Measurements from ENCODE around the gene UPF1.

Gene UPF1

DNA sequence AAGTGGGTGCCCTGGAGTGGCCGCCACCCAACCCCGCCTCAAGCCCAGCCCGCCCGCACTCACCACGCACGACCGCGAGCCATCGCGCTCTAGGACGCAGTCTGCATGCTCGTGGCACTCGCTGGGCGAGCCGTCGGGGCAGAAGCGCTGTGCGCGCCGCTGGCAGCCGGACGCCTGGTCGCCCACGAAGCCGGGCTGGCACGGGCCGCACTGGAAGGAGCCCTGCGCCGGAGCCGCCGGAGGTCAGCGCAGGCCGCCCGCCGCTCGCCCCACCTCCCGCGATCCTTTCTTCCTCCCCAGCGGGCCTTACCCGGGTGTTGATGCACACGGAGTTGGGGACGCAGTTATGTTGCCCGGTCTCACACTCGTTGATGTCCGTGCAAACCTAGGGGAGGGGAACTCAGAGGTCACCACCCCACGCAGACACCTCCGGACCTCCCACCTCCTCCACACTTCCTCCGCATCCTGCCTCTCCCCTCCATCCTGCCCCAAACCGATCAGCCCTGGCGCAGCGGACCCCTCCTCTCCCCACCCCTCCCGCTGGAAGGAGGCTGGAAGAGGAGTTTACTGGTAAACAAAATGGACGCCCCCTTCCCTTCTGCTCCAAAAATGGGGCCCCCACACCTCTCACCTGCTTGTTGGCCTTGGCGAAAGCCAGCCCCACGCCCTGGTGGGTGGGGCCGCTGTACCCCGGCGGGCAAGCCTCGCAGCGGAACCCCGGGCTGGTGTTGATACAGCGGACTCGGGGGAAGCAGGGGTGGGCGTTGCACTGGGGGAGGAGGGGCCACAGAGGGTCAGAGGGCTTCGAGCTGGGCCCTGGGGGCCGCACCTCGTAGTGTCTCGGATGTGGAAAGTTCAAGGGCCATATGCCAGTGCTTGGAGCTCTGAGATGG is 43.0 kb upstream of the UPF1 start:
- Histone ChIP-seq H4K5ac (ENCODE audit: low read length) (no peak overlapping the region), H3K4me1 (ENCODE audit: control insufficient read depth, low read depth, low read length) (peaks cover 2% of the 10 kb centered on the region), H3K18ac (ENCODE audit: low read length) (no peak overlapping the region), H3K56ac (ENCODE audit: low read length) (no peak overlapping the region), H2BK120ac (ENCODE audit: low read depth, low read length) (no peak overlapping the region), H3K4ac (ENCODE audit: low read depth, low read length) (no peak overlapping the region), H2BK5ac (ENCODE audit: low read length) (no peak overlapping the region), H3K23ac (ENCODE audit: low read length) (no peak overlapping the region), H3K9ac (ENCODE audit: low read length) (no peak overlapping the region), H3K4me2 (ENCODE audit: low read length) (no peak overlapping the region), H3K79me2 (ENCODE audit: control insufficient read depth, insufficient read depth, low read length) (no peaks in the 10 kb centered on the region), H3K36me3 (ENCODE audit: control insufficient read depth, insufficient read depth, low read length) (no peaks in the 10 kb centered on the region), H2BK15ac (replicated peaks; ENCODE audit: low read depth) (no peak overlapping the region), H3K27ac (ENCODE audit: low read depth, low read length) (no peak overlapping the region), H3K27me3 (ENCODE audit: insufficient read depth, low read length, poor library complexity) (peaks cover 58% of the 10 kb centered on the region), H3K79me1 (ENCODE audit: low read length) (no peaks in the 10 kb centered on the region), H4K8ac (ENCODE audit: low read depth, low read length) (no peak overlapping the region), H2AK5ac (ENCODE audit: low read length) (no peak overlapping the region), H3K4me3 (ENCODE audit: low read length) (no peak overlapping the region)
- no CpG with 5 or more reads among the region's 68 CpGs for WGBS (ENCODE audit: extremely low coverage, insufficient coverage, low lambda C conversion rate)
- DNase-seq, result no peak

GRCh38 chr19:18789422-18789869 is 42.3 kb upstream of the UPF1 start:
- Histone ChIP-seq H3K27ac (ENCODE audit: low read depth, low read length) (no peak overlapping the region), H2BK120ac (ENCODE audit: low read depth, low read length) (no peak overlapping the region), H4K8ac (ENCODE audit: low read depth, low read length) (no peak overlapping the region), H3K56ac (ENCODE audit: low read length) (no peak overlapping the region), H3K4me2 (ENCODE audit: low read length) (no peak overlapping the region), H3K79me1 (ENCODE audit: low read length) (no peaks in the 10 kb centered on the region), H3K4ac (ENCODE audit: low read depth, low read length) (no peak overlapping the region), H4K5ac (ENCODE audit: low read length) (no peak overlapping the region), H3K79me2 (ENCODE audit: control insufficient read depth, insufficient read depth, low read length) (no peaks in the 10 kb centered on the region), H2AK5ac (ENCODE audit: low read length) (no peak overlapping the region), H3K27me3 (ENCODE audit: insufficient read depth, low read length, poor library complexity) (peaks cover 58% of the 10 kb centered on the region), H3K36me3 (ENCODE audit: control insufficient read depth, insufficient read depth, low read length) (no peaks in the 10 kb centered on the region), H2BK15ac (replicated peaks; ENCODE audit: low read depth) (no peak overlapping the region), H3K18ac (ENCODE audit: low read length) (no peak overlapping the region), H3K9ac (ENCODE audit: low read length) (no peak overlapping the region), H3K4me3 (ENCODE audit: low read length) (no peak overlapping the region), H3K4me1 (ENCODE audit: control insufficient read depth, low read depth, low read length) (peaks cover 2% of the 10 kb centered on the region), H3K23ac (ENCODE audit: low read length) (no peak overlapping the region), H2BK5ac (ENCODE audit: low read length) (no peak overlapping the region)
- DNase-seq, result no peak
- no CpG with 5 or more reads among the region's 38 CpGs for WGBS (ENCODE audit: extremely low coverage, insufficient coverage, low lambda C conversion rate)

- Histone ChIP-seq H3K4me3 (ENCODE audit: low read length) (no peak overlapping the region), H3K27ac (ENCODE audit: low read depth, low read length) (no peak overlapping the region), H3K27me3 (ENCODE audit: insufficient read depth, low read length, poor library complexity) (peaks cover 58% of the 10 kb centered on the region), H3K9ac (ENCODE audit: low read length) (no peak overlapping the region), H3K79me1 (ENCODE audit: low read length) (no peaks in the 10 kb centered on the region), H3K4ac (ENCODE audit: low read depth, low read length) (no peak overlapping the region), H3K36me3 (ENCODE audit: control insufficient read depth, insufficient read depth, low read length) (no peaks in the 10 kb centered on the region), H2BK120ac (ENCODE audit: low read depth, low read length) (no peak overlapping the region), H3K18ac (ENCODE audit: low read length) (no peak overlapping the region), H3K79me2 (ENCODE audit: control insufficient read depth, insufficient read depth, low read length) (no peaks in the 10 kb centered on the region), H2BK5ac (ENCODE audit: low read length) (no peak overlapping the region), H2AK5ac (ENCODE audit: low read length) (no peak overlapping the region), H3K56ac (ENCODE audit: low read length) (no peak overlapping the region), H3K4me1 (ENCODE audit: control insufficient read depth, low read depth, low read length) (peaks cover 2% of the 10 kb centered on the region), H3K4me2 (ENCODE audit: low read length) (no peak overlapping the region), H2BK15ac (replicated peaks; ENCODE audit: low read depth) (no peak overlapping the region), H4K8ac (ENCODE audit: low read depth, low read length) (no peak overlapping the region), H4K5ac (ENCODE audit: low read length) (no peak overlapping the region), H3K23ac (ENCODE audit: low read length) (no peak overlapping the region)
- no CpG with 5 or more reads among the region's 65 CpGs for WGBS (ENCODE audit: extremely low coverage, insufficient coverage, low lambda C conversion rate)
- DNase-seq, result peak; percentile 58
Observed at GRCh38 chr19:18789883-18790565, 41.7 kb upstream of the UPF1 start.

- no peak within 1 kb of the TSS for H3K56ac ChIP-seq (ENCODE audit: low read length)
- no peak within 1 kb of the TSS for H3K4ac ChIP-seq (ENCODE audit: low read depth, low read length)
- no peak within 1 kb of the TSS for H3K23ac ChIP-seq (ENCODE audit: low read length)
- no peak within 1 kb of the TSS for H3K9ac ChIP-seq (ENCODE audit: low read length)
- no CpG with 5 or more reads among the region's 61 CpGs for WGBS (ENCODE audit: extremely low coverage, insufficient coverage, low lambda C conversion rate)
- no peaks in the 10 kb centered on the region for H3K79me1 ChIP-seq (ENCODE audit: low read length)
- DNase-seq, result no peak
- H3K79me2 ChIP-seq (ENCODE audit: control insufficient read depth, insufficient read depth, low read length), result no peaks in the 10 kb centered on the region
- no peak within 1 kb of the TSS for H3K27ac ChIP-seq (ENCODE audit: low read depth, low read length)
- H2AK5ac ChIP-seq (ENCODE audit: low read length), result no peak within 1 kb of the TSS
- H2BK5ac ChIP-seq (ENCODE audit: low read length), result no peak within 1 kb of the TSS
- no peak within 1 kb of the TSS for H3K18ac ChIP-seq (ENCODE audit: low read length)
- H3K4me1 ChIP-seq (ENCODE audit: control insufficient read depth, low read depth, low read length), result no peaks in the 10 kb centered on the region
- no peaks in the 10 kb centered on the region for H3K36me3 ChIP-seq (ENCODE audit: control insufficient read depth, insufficient read depth, low read length)
- H3K4me3 ChIP-seq (ENCODE audit: low read length), result no peak within 1 kb of the TSS
- H4K5ac ChIP-seq (ENCODE audit: low read length), result no peak within 1 kb of the TSS
- H3K27me3 ChIP-seq (ENCODE audit: insufficient read depth, low read length, poor library complexity), result peaks cover 58% of the 10 kb centered on the region
- H2BK15ac ChIP-seq (replicated peaks; ENCODE audit: low read depth), result no peak within 1 kb of the TSS
- H3K4me2 ChIP-seq (ENCODE audit: low read length), result no peak within 1 kb of the TSS
- H4K8ac ChIP-seq (ENCODE audit: low read depth, low read length), result no peak within 1 kb of the TSS
- no peak within 1 kb of the TSS for H2BK120ac ChIP-seq (ENCODE audit: low read depth, low read length)
Observed at GRCh38 chr19:18790566-18791314, 41.0 kb upstream of the UPF1 start, which contains the start of gene COMP. Gene COMP, minus strand, starts transcription at chr19:18791305. Its CDS starts 36 bp downstream, at chr19:18791269.

GRCh38 chr19:18791315-18791678 is 40.5 kb upstream of the UPF1 start:
- WGBS (ENCODE audit: extremely low coverage, insufficient coverage, low lambda C conversion rate), result no CpG with 5 or more reads among the region's 21 CpGs
- H3K27me3 ChIP-seq (ENCODE audit: insufficient read depth, low read length, poor library complexity), result peaks cover 55% of the 10 kb centered on the region

More at GRCh38 chr19:18791315-18791678, 40.5 kb upstream of the UPF1 start:
- H4K8ac ChIP-seq (ENCODE audit: low read depth, low read length), result no peak overlapping the region
- no peak overlapping the region for H2BK5ac ChIP-seq (ENCODE audit: low read length)
- H3K27ac ChIP-seq (ENCODE audit: low read depth, low read length), result no peak overlapping the region
- no peak overlapping the region for H2BK120ac ChIP-seq (ENCODE audit: low read depth, low read length)
- H4K5ac ChIP-seq (ENCODE audit: low read length), result no peak overlapping the region
- no peak overlapping the region for H2AK5ac ChIP-seq (ENCODE audit: low read length)
- no peak overlapping the region for H3K23ac ChIP-seq (ENCODE audit: low read length)
- no peak overlapping the region for H3K9ac ChIP-seq (ENCODE audit: low read length)
- H3K36me3 ChIP-seq (ENCODE audit: control insufficient read depth, insufficient read depth, low read length), result no peaks in the 10 kb centered on the region
- H3K56ac ChIP-seq (ENCODE audit: low read length), result no peak overlapping the region
- H3K18ac ChIP-seq (ENCODE audit: low read length), result no peak overlapping the region
- no peaks in the 10 kb centered on the region for H3K79me2 ChIP-seq (ENCODE audit: control insufficient read depth, insufficient read depth, low read length)
- H3K4ac ChIP-seq (ENCODE audit: low read depth, low read length), result no peak overlapping the region
- no peak overlapping the region for H3K4me3 ChIP-seq (ENCODE audit: low read length)
- H3K79me1 ChIP-seq (ENCODE audit: low read length), result no peaks in the 10 kb centered on the region
- no peak overlapping the region for H2BK15ac ChIP-seq (replicated peaks; ENCODE audit: low read depth)
- H3K4me1 ChIP-seq (ENCODE audit: control insufficient read depth, low read depth, low read length), result no peaks in the 10 kb centered on the region
- no peak for DNase-seq
- no peak overlapping the region for H3K4me2 ChIP-seq (ENCODE audit: low read length)
